Upper lobe of right lung (tissue), 1 donor: ENCODE measurements around the gene SNRPD3. TPM values are rescaled to one million over a fixed set of nuclear protein-coding genes. Genes with fewer than 3 reads are reported as not detected.

Experiments
- ATAC-seq: fragments of 200-7000 bp; cut with Tn5 transposase; one replicate; pipeline ENCODE4 v1.9.1; 2020; ENCODE audit warnings: mild to moderate bottlenecking, moderate library complexity
- DNase-seq: peaks from one replicate; pipeline ENCODE4 v3.0.0-alpha.2; 2020
- H3K27ac ChIP-seq: fragments of 200-600 bp; one replicate; pipeline ENCODE4 v1.8.0; 2022
- H3K27me3 ChIP-seq: fragments of 200-600 bp; one replicate; pipeline ENCODE4 v1.8.0; 2022; ENCODE audit warnings: mild to moderate bottlenecking
- H3K36me3 ChIP-seq: fragments of 200-600 bp; one replicate; pipeline ENCODE4 v1.8.0; 2022
- H3K4me1 ChIP-seq: fragments of 200-600 bp; one replicate; pipeline ENCODE4 v1.8.0; 2022
- H3K4me3 ChIP-seq: fragments of 200-600 bp; one replicate; pipeline ENCODE4 v1.8.0; 2022; ENCODE audit warnings: mild to moderate bottlenecking
- H3K9me3 ChIP-seq: fragments of 200-600 bp; one replicate; pipeline ENCODE4 v1.8.0; 2022
- CTCF ChIP-seq: fragments of 200-600 bp; IDR thresholded peaks from one replicate; pipeline ENCODE4 v1.8.0; 2022; ENCODE audit warnings: antibody characterized with exemption
- intact Hi-C: fragments of 100-400 bp; cut with DNase I; formaldehyde crosslinking; loops from one replicate; pipeline ENCODE4 v1.11.0; 2022
- total RNA-seq: library from RNA; stranded (reverse); fragmentation: NEBNext Ultra II Directional; extraction: Animal tissue kit (Norgen Biotek cat#: 25700); gene quantifications from one replicate; pipeline ENCODE4 v1.2.1, GENCODE V29; 2021
- donor health status: DM: no; HTN: yes; CAD: no; lungs with severe emphysema.

The SNRPD3 gene
- total RNA-seq, 1 donor from 2014 or later = 64.5 TPM

GRCh38 chr22:24553597-24554312 is 2.0 kb upstream of the SNRPD3 start:
- intact Hi-C loops = no loop called here
- H3K4me1 ChIP-seq = peaks cover 43% of the 10 kb centered on the region
- no peak for TF ChIP-seq CTCF
- H3K27ac ChIP-seq = peak overlapping the region; percentile 91
- peak overlapping the region; percentile 86 for H3K4me3 ChIP-seq
- peaks cover 19% of the 10 kb centered on the region for H3K36me3 ChIP-seq
- ATAC-seq = no peak
- no peaks in the 10 kb centered on the region for H3K27me3 ChIP-seq
- DNase-seq = no peak
- no peaks in the 10 kb centered on the region for H3K9me3 ChIP-seq

- intact Hi-C loops = no loop called here
- peak within 1 kb of the TSS; percentile 96 for H3K27ac ChIP-seq
- no peak for ATAC-seq
- H3K4me3 ChIP-seq = peak within 1 kb of the TSS; percentile 86
- peaks cover 27% of the 10 kb centered on the region for H3K36me3 ChIP-seq
- H3K27me3 ChIP-seq = no peaks in the 10 kb centered on the region
- DNase-seq = no peak
- peaks cover 43% of the 10 kb centered on the region for H3K4me1 ChIP-seq
- no peaks in the 10 kb centered on the region for H3K9me3 ChIP-seq
- TF ChIP-seq CTCF = no peak
These were observed 1.3 kb upstream of the SNRPD3 start, which contains the start of gene GUCD1 for GRCh38 chr22:24554313-24555164. GUCD1 (minus strand) TSS chr22:24555138; CDS start chr22:24554991, 147 bp downstream.

- Histone ChIP-seq H3K27me3 (no peaks in the 10 kb centered on the region), H3K4me1 (peaks cover 28% of the 10 kb centered on the region), H3K9me3 (no peaks in the 10 kb centered on the region), H3K36me3 (peaks cover 47% of the 10 kb centered on the region), H3K4me3 (no peak overlapping the region), H3K27ac (no peak overlapping the region)
- no peak for DNase-seq
- no peak for ATAC-seq
- no peak for TF ChIP-seq CTCF
- intact Hi-C loops = no loop called here
These were observed 3.7 kb downstream of the SNRPD3 start for GRCh38 chr22:24559471-24559870.

- ATAC-seq (no peak), DNase-seq (no peak)
- Histone ChIP-seq H3K27me3 (no peaks in the 10 kb centered on the region), H3K27ac (no peak overlapping the region), H3K9me3 (no peaks in the 10 kb centered on the region), H3K36me3 (peaks cover 44% of the 10 kb centered on the region), H3K4me3 (no peak overlapping the region), H3K4me1 (peaks cover 31% of the 10 kb centered on the region)
- intact Hi-C loops = no loop called here
- no peak for TF ChIP-seq CTCF
These were observed 7.4 kb downstream of the SNRPD3 start for GRCh38 chr22:24563246-24563645.

GRCh38 chr22:24564376-24565058 is 8.7 kb downstream of the SNRPD3 start:
- DNase-seq (no peak), ATAC-seq (peak; percentile 32)
- Histone ChIP-seq H3K4me3 (no peak overlapping the region), H3K9me3 (no peaks in the 10 kb centered on the region), H3K27ac (no peak overlapping the region), H3K27me3 (no peaks in the 10 kb centered on the region), H3K4me1 (peaks cover 31% of the 10 kb centered on the region), H3K36me3 (peaks cover 44% of the 10 kb centered on the region)
- no peak for TF ChIP-seq CTCF
- intact Hi-C loops = no loop called here
